HCT116 (cell line): Measurements from ENCODE around the gene THSD4.

Experiments
- CTCF ChIP-seq, 3 experiments: fragments of 200-600 bp in 1 of 3; sonication (generic) in 1 of 3; IDR thresholded peaks in 2 of 3; conservative IDR thresholded peaks in 1 of 3; 2 replicates each; pipeline ENCODE4 v1.5.1; 2012 to 2017; ENCODE audit warnings: low read depth in 2 of 3, low read length in 2 of 3, antibody characterized with exemption in 1 of 3, borderline replicate concordance in 1 of 3, control low read depth in 1 of 3, mild to moderate bottlenecking in 1 of 3, mixed read lengths in 1 of 3, mixed run types in 1 of 3, moderate library complexity in 1 of 3; ENCODE audit not compliant: insufficient read depth in 1 of 3
- EGR1 ChIP-seq: IDR thresholded peaks from 2 replicates; pipeline ENCODE4 v1.6.1; 2012; ENCODE audit warnings: low read depth
- ELF1 ChIP-seq: IDR thresholded peaks from 2 replicates; pipeline ENCODE4 v1.6.1; 2012; ENCODE audit warnings: low read depth, borderline replicate concordance
- EZH2 ChIP-seq: fragments of 200-600 bp; sonication (generic); IDR thresholded peaks from 2 replicates; pipeline ENCODE4 v1.6.1; 2017; ENCODE audit warnings: antibody characterized with exemption, mixed run types
- FOSL1 ChIP-seq: IDR thresholded peaks from 2 replicates; pipeline ENCODE4 v1.6.1; 2012; ENCODE audit warnings: low read depth
- JUND ChIP-seq: IDR thresholded peaks from 2 replicates; pipeline ENCODE4 v1.6.1; 2012
- POLR2A ChIP-seq: IDR thresholded peaks from 2 replicates; pipeline ENCODE4 v1.7.0; 2011; ENCODE audit warnings: borderline replicate concordance; ENCODE audit not compliant: insufficient read depth, insufficient read length; ENCODE audit errors: extremely low read depth
- POLR2AphosphoS5 ChIP-seq: IDR thresholded peaks from 2 replicates; pipeline ENCODE4 v1.6.1; 2011; ENCODE audit warnings: mild to moderate bottlenecking, low read depth, low read length, moderate library complexity
- REST ChIP-seq: IDR thresholded peaks from 2 replicates; pipeline ENCODE4 v1.6.1; 2012; ENCODE audit warnings: low read depth
- TCF7L2 ChIP-seq: IDR thresholded peaks from 2 replicates; pipeline ENCODE4 v1.7.0; 2011; ENCODE audit warnings: borderline replicate concordance, inconsistent platforms; ENCODE audit not compliant: insufficient read depth, insufficient read length; ENCODE audit errors: extremely low read depth

GRCh38 chr15:71473751-71474150 is 358.5 kb downstream of the THSD4 start:
- no peak for TF ChIP-seq CTCF (IDR thresholded peaks at IDR 0.05 in 2 of 3, conservative IDR thresholded peaks at IDR 0.05 in 1 of 3; ENCODE audit: borderline replicate concordance in 1 of 3, insufficient read depth in 1 of 3, low read depth in 2 of 3, low read length in 2 of 3)
- TF ChIP-seq ELF1 = no peak
- TF ChIP-seq JUND = no peak
- no peak for TF ChIP-seq EGR1
- TF ChIP-seq POLR2AphosphoS5 = no peak
- TF ChIP-seq TCF7L2 = no peak
- TF ChIP-seq FOSL1 = no peak
- no peak for TF ChIP-seq REST
- no peak for TF ChIP-seq POLR2A
- TF ChIP-seq EZH2 = no peak
